ENCODE data around the gene ORAI3.

DNA sequence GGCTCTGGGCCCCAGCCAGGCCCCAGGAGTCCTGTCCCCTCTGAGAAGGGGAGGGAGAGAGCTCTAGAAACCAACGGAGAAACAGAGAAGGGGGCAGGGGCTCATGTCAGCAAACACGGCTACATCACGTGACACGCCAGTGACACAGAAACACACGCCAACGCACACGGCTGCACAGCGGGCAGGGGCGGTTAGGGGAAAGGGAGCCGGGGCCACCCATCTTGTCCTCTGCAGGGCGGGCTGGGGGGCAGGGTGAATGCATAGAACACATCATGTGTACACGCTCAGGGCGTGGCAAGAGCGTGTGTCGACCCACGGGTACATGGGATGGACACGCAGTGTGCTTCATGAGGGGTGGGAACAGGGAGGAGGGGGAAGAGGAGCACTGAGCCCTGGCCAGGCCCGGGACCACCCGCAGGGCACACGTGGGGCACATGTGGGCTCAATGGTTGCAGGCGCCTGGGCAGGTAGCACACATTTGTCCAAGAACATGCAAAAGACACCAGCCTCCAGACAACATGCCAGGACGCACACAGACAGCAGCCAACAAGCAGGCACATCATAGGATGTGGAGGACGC, 40.7 kb downstream of the ORAI3 start:
- TF ChIP-seq, protein P1, sequence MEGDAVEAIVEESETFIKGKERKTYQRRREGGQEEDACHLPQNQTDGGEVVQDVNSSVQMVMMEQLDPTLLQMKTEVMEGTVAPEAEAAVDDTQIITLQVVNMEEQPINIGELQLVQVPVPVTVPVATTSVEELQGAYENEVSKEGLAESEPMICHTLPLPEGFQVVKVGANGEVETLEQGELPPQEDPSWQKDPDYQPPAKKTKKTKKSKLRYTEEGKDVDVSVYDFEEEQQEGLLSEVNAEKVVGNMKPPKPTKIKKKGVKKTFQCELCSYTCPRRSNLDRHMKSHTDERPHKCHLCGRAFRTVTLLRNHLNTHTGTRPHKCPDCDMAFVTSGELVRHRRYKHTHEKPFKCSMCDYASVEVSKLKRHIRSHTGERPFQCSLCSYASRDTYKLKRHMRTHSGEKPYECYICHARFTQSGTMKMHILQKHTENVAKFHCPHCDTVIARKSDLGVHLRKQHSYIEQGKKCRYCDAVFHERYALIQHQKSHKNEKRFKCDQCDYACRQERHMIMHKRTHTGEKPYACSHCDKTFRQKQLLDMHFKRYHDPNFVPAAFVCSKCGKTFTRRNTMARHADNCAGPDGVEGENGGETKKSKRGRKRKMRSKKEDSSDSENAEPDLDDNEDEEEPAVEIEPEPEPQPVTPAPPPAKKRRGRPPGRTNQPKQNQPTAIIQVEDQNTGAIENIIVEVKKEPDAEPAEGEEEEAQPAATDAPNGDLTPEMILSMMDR (conservative IDR thresholded peaks at IDR 0.05 in 1 of 2, IDR thresholded peaks at IDR 0.05 in 1 of 2; ENCODE audit: low read depth in 1 of 2, low read length in 2 of 2), result no peak
- no peak for TF ChIP-seq EZH2 (IDR thresholded peaks at IDR 0.05; ENCODE audit: low read length, missing control alignments)

Measured in fibroblast of lung (primary cell).